Measurements from ENCODE around the gene C17orf78.
"Not testable (repeated sequence)": the region's sequence is repeated elsewhere in the genome, so short reads cannot be mapped to it uniquely, and the experiment has no call there.

The C17orf78 gene

DNA sequence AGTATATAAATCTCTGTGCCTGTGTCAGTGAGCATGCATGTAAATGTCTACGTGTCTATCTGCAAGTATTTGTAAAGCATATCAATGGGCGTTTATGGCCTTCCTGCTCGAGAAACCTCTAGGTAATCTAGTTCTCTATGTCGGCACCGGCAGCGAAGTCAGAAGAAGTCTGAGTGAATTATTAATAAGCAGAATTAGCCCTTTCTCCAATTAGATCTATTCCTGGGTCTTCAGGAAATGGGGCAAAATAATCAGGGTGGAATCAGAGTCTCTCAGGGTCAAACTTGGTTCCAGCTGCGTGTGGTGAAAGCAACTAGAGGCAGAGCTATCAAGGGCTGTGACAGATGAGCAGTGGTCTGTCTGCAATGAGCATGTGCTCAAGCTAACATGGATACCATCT, at the start of gene C17orf78:
TSS of gene C17orf78 (plus strand) at position 280 of the 400 bp plus-strand sequence. CDS start at position 388, 108 bp downstream.
- DNase-seq: no peak

DNA sequence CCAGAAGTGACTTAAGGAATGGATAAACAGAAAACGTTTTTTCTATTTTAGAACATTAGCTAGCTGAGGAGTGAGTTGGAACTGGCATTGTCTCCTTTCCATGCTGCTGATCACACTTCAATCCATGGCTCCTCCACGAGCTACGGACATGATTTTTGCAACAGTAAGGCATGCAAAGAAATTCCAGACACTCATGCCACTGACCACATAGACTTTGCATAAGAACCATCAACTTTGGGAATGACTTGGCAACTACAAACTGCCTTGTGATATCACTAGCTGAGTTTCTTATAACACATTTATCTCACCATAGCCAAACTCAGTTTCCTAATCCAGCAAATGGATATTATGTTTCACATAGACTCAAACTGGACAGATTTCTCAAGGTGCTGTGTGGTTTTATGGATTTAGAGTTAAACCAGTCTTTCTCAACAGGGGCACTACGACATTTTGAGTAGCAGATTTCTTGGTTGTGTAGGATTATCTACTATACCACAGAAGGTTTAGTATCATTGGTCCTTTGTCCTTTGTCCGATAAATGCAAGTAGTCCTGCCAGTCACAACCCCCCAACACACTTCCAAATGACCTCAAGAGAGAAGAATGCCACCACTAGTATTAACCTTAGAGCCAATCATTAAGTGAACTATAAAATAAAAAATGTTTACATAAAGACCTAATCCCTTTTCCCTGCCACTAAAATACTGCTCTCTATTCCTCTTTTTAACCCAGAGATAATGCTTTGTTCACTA, 48.3 kb upstream of the C17orf78 start:
- DNase-seq: no peak

DNA sequence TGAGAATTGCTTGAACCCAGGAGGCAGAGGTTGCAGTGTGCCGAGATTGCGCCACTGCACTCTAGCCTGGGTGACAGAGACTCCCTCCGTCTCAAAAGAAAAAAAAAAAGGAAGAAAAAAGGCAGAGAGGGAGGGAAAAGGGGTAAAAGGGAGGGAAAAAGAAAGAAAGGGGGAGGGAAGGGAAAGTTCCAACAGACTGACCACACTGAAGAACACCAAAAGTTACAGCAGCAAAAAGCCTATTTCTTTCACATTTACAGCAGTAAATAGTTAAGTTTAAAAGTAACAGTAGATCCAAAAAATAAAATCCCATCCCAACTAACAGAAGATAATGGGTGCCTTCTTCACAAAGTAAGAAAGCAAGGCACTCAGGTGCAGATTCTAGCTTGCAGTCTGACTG, 36.9 kb upstream of the C17orf78 start:
- no peak for DNase-seq

DNA sequence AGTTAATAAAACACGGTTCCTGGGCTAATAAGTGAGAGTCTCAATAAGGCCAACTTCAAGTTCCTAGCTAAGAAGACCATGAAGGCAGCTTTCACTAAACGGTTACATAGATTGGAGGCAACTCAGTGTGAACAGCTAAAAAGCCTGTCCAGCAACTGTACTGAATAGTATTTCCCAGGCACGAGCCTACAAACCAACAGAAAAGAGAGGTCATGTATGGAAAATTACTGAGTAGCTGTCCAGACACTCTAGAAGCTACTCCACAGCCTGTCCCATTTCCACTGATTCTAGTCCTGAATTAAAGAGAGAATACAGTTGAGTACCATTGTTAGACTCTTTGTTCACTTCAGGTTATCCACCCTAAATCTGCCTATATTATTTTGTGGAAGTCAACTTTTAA, 36.5 kb upstream of the C17orf78 start:
- no peak for DNase-seq

DNA sequence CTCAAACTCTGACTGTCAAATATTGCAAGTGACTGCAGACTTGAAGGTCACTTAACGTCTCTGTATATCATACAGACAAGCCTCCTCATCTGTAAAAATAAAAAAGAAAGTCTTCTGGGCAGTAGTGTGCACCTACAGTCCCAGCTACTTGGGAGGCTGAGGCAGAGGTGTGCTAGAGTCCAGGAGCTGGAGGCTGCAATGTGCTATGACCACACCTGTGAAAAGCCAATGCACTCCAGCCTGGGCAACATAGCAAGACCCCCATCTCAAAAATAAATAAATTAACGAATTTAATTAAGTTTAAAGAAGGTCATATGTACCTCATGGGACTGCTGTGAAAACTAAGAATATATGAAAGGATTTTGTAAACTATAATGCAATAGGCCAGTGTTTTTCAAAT, 35.0 kb upstream of the C17orf78 start:
- DNase-seq: no peak

DNA sequence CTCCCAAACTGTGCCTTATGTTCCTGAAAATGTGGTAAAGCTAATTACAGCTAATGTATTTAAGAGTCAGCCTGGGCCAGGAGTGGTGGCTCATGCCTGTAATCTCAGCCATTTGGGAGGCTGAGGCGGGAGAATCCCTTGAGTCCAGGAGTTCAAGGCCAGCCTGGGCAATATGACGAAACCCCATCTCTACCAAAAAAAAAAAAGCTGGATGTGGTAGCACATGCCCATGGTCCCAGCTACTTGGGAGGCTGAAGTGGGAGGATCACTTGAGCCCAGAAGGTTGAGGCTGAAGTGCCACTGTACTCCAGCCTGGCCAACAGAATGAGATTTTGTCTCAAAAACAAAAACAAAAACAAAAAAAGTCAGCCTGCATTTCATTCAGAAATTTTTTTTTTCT, 33.2 kb upstream of the C17orf78 start:
- no peak for DNase-seq

DNA sequence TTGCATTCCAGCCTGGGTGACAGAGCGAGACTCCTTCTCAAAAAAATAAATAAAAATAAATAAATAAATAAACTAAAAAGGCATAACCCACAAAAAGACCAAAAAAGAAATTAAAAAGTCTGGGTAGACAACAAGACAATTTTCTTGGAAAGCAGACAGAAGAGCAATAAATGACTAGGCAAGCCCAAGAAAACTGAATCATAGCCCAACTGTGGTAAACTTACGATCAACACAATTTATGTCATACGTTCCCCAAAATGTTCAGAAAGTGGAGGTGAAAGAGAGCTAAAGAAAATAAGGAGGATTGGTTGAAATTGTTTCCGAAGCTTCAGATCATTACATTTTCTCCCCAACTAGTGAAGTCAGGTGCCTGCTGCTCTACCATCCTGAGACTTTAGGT, 31.3 kb upstream of the C17orf78 start:
- no peak for DNase-seq

DNA sequence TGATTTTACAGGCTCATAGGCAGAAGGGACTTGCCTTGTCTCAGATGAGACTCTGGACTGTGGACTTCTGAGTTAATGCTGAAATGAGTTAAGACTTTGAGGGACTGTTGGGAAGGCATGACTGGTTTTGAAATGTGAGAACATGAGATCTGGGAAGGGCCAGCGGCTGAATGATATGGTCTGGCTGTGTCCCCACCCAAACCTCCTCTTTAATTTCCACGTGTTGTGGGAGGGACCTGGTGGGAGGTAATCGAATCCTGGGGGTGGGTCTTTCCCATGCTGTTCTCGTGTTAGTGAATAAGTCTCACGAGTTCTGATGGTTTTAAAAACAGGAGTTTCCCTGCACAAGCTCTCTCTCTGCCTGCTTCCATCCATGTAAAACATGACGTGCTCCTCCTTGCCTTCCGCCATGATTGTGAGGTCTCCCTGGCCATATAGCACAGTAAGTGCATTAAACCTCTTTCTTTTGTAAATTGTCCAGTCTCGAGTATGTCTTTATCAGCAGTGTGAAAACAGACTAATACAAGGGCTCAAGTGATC, 28.9 kb upstream of the C17orf78 start:
- DNase-seq: not testable (repeated sequence)

DNA sequence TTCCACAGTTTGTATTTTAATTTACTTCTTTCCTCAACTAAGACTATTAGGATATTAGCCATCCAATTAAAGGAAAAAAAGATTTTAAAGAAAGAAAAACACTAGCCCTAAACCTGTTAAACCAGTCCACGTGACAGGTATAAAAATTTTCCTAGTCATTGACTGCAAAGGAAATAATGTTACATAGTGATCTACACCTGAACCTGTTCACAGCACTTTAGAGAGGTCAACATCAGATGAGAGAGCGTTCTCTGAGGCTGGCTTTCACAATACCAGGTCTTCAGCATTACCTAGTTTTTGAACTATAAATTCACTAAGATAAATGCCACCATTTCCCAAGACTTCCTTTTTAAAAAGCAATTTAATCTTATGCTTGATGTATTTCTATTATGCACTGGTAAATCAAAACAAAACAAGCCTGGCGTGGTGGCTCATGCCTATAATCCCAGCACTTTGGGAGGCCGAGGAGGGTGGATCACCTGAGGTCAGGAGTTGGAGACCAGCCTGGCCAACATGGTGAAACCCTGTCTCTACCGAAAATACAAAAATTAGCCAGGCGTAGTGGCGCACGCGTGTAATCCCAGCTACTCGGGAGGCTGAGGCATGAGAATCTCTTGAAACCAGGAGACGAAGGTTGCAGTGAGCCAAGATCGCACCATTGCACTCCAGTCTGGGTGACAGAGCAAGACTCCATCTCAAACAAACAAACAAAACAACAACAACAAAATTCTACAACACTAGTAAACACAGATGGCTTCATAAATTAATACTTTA, 18.8 kb upstream of the C17orf78 start:
- not testable (repeated sequence) for DNase-seq

DNA sequence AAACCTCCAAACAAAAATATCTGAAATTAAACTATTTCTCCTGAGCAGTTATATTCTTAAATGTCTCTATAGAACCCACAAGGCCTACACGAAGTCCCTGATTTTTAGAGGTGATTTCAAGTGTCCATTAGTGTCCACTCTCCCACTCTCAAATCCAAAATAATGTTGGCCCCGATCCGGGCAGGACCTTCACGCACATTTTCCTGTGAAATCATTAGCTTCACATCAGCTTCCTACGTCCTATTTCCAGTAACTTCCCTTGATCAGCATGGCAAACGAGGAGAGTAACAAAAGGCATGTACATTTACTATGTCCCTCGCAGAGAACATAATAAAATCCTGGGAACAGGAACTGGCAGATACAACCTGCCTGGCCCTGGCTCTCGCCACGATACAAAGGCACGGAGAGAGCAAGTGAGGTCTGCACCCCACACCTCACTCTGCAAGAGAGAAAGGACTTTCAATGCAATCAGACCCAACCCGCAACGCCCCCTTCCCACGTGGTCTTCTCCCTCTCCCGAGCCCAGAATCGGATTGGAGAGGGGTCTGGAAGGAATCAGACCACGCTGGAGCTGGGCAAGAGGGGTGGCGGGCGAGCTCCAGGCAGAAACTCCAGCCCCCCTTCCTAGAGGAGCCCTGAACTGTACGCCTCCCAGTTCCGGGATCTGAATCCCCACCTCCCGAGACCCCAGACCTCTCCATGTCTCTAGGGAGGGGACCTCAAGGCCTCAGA, 17.5 kb upstream of the C17orf78 start:
- peak in 2 of 4 experiments; percentile 12 to 22 for DNase-seq

DNA sequence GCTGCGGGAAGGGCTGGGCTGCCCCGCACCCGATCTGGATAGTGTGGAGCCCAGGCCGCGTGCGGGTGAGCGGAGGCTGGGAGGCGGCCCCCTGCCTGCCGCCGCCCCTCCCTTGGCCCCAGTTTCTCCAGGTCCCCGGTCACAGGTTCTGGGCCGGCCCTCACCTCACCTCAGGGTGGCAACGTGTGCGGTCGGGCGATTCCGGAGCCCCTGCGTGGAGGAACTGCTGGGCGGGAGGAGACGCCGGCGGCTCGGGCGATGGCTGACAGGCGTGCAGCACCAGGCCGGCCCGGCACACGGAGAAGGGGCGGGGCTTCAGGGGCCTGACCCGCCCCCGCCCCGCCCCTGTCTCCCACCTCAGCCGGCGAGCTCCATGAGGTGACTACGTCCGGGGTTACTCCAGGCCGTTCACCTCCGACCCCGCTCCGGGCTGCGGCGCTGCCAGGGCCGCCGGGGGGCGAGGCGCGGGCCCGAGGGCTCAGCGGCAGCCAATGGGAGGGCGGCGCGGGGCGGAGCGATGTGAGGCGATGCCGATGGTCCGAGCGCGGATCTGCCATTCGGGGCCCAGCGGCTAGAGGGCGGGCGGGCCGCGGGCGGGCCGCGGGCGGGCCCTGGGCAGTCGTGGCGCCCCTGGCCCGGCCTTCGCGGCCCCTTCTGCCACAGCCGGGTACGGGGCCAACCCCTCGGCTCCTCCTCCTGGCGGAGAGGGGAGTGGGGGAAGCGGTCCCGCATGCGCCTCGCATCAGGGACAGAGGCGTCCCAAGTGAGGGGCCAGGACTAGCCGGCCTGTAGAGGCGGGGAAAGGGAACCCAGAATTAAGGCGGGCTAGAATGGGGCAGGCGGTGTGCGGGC, 16.7 kb upstream of the C17orf78 start:
- DNase-seq: peak; percentile 69 to 84 (median 82)

DNA sequence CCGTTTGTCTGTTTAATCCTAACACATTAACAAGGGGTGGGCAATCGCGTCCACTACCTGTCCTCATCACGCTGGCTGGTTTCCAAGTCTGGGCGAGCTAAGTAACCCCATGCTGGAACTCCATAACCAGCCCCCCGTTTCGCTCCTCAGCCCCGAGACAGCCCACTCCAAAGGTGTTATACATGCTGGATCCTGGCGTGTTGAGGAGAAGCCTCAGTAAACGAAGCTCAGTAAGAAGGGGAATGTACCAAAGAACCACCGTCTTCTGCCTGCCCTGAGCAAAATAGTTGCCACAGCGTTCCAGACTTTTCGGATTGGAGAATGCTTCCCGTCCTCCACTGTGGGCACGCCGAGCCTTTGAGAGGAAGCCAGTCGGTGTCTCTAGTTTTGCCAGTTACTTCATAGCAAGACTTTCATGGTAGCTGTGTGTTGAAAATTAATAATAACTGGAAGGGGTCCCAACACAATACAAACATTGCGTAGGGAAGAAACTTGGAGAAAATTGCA, 16.1 kb upstream of the C17orf78 start:
- no peak for DNase-seq

DNA sequence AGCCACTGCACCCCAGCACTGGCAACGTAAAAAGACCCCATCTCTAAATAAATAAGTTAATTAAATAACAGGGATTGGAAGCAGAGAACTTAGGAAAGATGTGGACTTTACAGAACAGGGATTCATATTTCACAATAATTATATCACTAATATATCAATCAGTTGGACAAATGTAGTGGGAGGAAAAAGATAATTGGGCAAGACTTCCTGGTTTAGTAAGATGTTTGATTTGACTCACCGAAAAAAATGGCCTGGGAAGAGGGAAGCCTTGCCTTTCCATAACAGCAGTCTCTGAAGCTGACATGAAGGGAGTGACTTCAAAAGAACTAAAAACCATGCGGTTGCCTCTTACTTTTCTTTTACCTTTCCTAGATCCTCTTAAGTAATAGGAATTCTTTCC, 15.2 kb upstream of the C17orf78 start:
- DNase-seq: no peak

DNA sequence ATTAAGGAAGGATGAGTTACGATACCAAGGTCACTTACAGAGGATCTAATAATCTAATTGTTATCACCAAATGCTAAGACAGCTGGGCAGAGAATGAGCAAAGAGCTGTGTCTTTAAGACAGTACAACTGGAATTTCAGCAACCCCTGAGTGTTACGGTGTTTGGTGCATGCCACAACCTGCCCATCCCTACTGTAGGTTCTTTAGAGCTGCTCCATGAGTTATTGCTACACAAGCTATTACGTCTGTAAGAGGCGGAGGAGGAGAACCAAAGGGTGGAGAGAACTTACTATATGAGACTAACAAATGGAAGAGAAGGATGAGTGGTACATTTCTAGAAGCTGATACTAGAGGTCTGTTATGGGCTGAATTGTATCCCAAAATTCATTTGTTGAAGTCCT, 14.2 kb upstream of the C17orf78 start:
- DNase-seq: no peak

DNA sequence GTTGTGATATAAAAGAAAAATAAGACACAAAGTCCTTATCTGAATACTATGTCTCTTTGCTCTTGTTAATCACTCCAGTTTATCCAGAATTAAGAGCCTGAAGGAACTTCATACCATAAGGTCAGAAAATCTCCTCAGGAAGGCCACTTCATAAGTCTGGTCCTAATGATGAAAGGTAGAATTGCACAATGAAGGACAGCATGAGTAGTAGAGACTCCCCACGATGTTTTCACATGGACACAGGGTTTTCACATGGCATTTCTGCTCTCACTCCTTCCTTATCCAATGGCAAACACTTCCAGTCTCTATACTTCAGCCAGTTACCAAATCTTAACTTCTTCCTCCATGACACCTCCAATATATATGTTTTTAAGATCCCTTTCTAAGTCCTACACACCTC, 10.2 kb upstream of the C17orf78 start:
- no peak for DNase-seq

DNA sequence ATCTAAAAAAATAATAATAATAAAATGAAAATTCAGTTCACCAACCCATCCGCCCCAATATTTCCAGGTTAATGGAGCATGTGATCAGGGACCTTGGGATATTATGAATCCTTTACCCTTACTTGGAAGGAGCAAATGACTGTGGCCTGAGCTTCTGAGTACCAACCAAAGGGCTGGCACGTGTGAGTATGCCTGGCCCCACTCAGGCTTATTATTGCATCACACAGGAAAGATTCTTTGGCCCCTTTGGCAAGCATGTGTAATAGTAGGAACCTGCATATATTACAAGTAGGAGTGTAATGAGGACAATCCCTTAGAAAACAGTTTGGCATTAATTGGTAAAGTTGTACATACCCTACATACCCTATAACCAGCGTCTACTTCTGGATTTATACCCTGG, 7.2 kb upstream of the C17orf78 start:
- DNase-seq: no peak

DNA sequence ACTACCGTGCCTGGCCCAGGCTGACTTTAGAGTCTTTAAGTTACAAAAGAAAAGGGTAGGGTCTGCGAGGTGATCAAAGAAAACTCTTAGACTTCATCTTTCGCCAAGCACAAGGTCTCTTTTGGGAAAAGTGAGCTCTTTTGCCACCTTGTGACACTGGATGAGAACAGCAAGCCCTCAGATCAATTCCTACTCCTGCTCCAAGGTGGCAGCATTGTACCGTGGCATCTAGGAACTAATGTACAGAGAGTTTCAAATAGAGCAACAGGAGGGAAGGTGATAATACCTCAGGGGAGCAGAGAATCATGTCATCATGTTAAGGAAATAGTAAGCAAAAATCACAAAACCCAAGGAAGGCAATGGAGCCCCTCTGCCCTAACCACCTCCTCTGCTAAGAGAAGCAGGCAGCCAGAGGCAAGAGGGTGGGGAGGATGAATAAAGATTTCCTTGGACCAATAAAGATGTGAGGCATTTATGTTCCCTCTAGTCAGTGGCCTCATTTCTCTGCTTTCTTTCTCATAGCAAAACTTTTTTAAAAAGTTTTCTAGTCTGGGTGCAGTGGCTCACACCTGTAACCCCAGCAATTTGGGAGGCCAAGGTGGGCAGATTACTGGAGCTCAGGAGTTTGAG, 2.1 kb upstream of the C17orf78 start:
- peak; percentile 11 to 42 (median 16) for DNase-seq

DNA sequence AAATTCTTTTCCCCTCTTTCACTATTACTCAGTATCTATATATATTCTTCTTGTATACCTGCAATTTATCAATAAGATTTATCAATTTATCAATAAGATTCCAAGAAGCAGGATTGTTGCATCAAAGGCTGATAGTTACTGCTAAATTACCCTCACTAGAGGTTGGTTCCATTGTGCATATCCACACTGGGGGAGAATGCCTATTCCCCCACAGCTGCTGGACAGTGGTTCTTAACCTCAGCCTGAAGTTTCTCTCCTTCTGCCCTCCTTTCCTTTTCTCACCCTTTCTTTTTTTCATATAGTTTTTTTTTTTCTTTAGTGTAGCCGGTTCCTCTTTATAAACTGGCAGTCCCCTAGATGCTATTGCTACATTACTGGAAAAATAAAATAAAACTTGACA, 6.3 kb downstream of the C17orf78 start:
- DNase-seq: no peak

DNA sequence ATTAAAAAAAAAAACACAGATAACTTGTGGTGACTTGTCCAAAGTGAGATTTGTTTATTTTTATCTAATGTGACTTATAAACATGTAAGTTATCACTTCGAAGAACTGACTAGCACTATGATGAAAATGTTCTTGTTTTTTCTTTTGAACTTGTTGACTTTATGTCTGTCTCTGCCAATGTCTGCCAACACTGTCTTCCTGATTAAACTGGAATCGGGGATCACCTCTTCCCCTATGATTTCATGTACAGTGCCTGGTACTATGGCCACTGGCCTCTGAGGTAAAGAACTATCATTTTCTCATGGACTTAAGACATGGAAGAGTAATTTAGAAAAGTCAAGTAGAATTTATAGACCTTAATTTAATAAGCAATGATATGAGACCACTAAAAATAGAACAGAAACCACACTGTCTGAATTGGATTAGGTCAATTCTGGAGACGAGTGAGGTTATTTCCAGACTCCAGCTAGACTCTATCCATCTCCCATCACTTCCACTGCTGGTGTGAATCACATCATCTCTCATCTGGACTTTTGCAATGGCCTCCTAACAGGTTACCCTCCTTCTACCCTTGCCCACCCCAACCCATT, 8.9 kb downstream of the C17orf78 start:
- DNase-seq: no peak

DNA sequence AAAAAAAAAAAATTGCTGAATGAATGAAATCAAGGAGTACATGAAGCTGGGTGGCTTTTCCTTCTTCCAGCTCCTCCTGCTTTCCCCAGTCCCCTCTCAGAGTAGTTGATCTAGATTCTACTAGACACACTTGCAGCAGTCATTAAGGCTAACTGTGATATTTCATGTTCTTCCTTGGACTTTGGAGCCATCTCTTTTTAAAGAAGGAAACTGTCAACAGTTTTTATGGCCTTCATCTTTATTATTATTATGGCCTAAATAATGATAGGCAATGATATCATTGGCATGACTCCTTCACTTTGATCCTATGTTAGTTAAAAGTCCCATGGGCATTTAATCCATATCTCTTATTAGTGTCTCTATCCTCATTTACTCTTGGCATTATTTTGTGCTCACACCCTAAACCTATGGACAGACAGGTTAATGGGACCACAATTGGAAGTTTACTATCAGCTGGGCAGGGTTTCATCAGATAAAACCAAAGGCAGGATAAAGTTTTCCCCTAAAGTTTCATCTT, 9.7 kb downstream of the C17orf78 start:
- DNase-seq: no peak

DNA sequence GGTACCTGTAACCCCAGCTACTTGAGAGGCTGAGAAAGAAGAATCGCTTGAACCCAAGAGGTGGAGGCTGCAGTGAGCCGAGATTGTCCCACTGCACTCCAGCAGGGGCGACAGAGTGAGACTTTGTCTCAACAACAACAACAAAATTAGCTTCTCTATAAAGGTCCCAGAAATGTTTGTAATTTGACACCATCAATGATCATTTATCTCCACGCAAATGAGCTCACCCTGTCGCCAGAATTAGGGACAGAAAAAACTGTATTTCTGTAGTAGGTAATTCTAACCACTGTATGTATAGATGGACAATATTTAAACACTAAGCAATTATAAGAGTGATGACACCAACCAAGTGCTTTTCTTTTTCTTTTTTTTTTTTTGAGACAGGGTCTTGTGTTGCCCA, 10.7 kb downstream of the C17orf78 start:
- no peak for DNase-seq

Data from activated CD4-positive, CD25-positive, alpha-beta regulatory T cell (primary cell).